Testis (tissue), 3 donors: Measurements from ENCODE around the gene CHAC2. TPM values are rescaled to one million over a fixed set of nuclear protein-coding genes. Genes with fewer than 3 reads are reported as not detected.

ENCODE experiments used
- DNase-seq: peaks from one replicate; pipeline ENCODE4 v3.0.0-alpha.2; 2019
- H3K27ac ChIP-seq, 2 donors: fragments of 200-600 bp; sonication (generic); one replicate each; pipeline ENCODE4 v1.5.1; 2019
- H3K27me3 ChIP-seq: fragments of 200-600 bp; sonication (generic); one replicate; pipeline ENCODE4 v1.5.1; 2019
- H3K36me3 ChIP-seq: fragments of 200-600 bp; sonication (generic); one replicate; pipeline ENCODE4 v1.5.1; 2017; ENCODE audit warnings: low read depth; ENCODE audit errors: missing control alignments
- H3K4me1 ChIP-seq: fragments of 200-600 bp; sonication (generic); one replicate; pipeline ENCODE4 v1.5.1; 2019
- H3K4me3 ChIP-seq, 2 donors: fragments of 200-600 bp; sonication (generic); one replicate each; pipeline ENCODE4 v1.5.1; 2017 to 2019
- H3K9me3 ChIP-seq: fragments of 200-600 bp; sonication (generic); one replicate; pipeline ENCODE4 v1.5.1; 2017
- CTCF ChIP-seq, 3 experiments: fragments of 450-650 bp in 2 of 3; fragments of 200-600 bp in 1 of 3; sonication (generic) in 1 of 3; IDR thresholded peaks; one replicate each; pipeline ENCODE4 v1.5.1; 2016 to 2019; ENCODE audit warnings: antibody characterized with exemption in 3 of 3, mild to moderate bottlenecking in 2 of 3, moderate library complexity in 1 of 3
- POLR2A ChIP-seq: fragments of 450-650 bp; IDR thresholded peaks from one replicate; pipeline ENCODE4 v1.6.1; 2017; ENCODE audit warnings: antibody characterized with exemption, mild to moderate bottlenecking, moderate library complexity
- WGBS, 2 donors: methylation state at CpG; one replicate each; pipeline ENCODE4 v1.1.5; 2018; 5-methylcytosine and 5-hydroxymethylcytosine counted together
- intact Hi-C: fragments of 100-400 bp; cut with DNase I; formaldehyde crosslinking; loops from one replicate; pipeline ENCODE4 v1.15.1; 2023; ENCODE audit warnings: low total_unique reads
- polyA plus RNA-seq: library from polyadenylated mRNA; stranded (reverse); fragments of 350-450 nt; fragmentation: Illumina TruSeq; extraction: RNeasy Lipid Tissue Mini Kit (QIAGEN cat#74804); gene quantifications from one replicate; pipeline ENCODE4 v1.2.3, GENCODE V29; 2014; ENCODE audit warnings: low read depth, low replicate concordance; ENCODE audit not compliant: insufficient read depth
- total RNA-seq, 2 donors: library from RNA; depleted of rRNA; stranded (reverse); fragments of >200 nt; gene quantifications; one replicate each; pipeline ENCODE4 v1.2.3, GENCODE V29; 2016

Gene CHAC2
- total and polyA plus RNA-seq, 3 donors from 2014 or later, result 3.4 to 9.1 (median 3.6) TPM

GRCh38 chr2:53729143-53729762, 38.4 kb upstream of the CHAC2 start:
- Histone ChIP-seq H3K4me3 (no peak overlapping the region), H3K27ac (no peak overlapping the region), H3K27me3 (no peaks in the 10 kb centered on the region), H3K4me1 (peaks cover 2% of the 10 kb centered on the region), H3K9me3 (no peaks in the 10 kb centered on the region), H3K36me3 (no peaks in the 10 kb centered on the region)
- TF ChIP-seq POLR2A (no peak), CTCF (IDR thresholded peaks at IDR 0.05) (no peak)
- intact Hi-C loops, result no loop called here
- WGBS, 2 donors, result 91 to 100% methylated on average over 1 of the region's 1 CpG
- no peak for DNase-seq

GRCh38 chr2:53737091-53737490, 30.5 kb upstream of the CHAC2 start:
- Histone ChIP-seq H3K4me3 (no peak overlapping the region), H3K4me1 (peaks cover 2% of the 10 kb centered on the region), H3K27me3 (no peaks in the 10 kb centered on the region), H3K9me3 (no peaks in the 10 kb centered on the region), H3K36me3 (no peaks in the 10 kb centered on the region), H3K27ac (no peak overlapping the region)
- DNase-seq, result no peak
- TF ChIP-seq CTCF (IDR thresholded peaks at IDR 0.05) (no peak), POLR2A (no peak)
- intact Hi-C loops, result no loop called here
- WGBS, 2 donors, result 90 to 94% methylated on average over 5 of the region's 5 CpGs

- H3K36me3 ChIP-seq, result no peaks in the 10 kb centered on the region
- DNase-seq, result no peak
- WGBS, 2 donors, result 80 to 100% methylated on average over 1 of the region's 1 CpG
These were observed 28.6 kb upstream of the CHAC2 start for GRCh38 chr2:53739032-53739431.

GRCh38 chr2:53740170-53740569, 27.4 kb upstream of the CHAC2 start:
- Histone ChIP-seq H3K9me3 (no peaks in the 10 kb centered on the region), H3K27me3 (no peaks in the 10 kb centered on the region), H3K4me1 (no peaks in the 10 kb centered on the region), H3K36me3 (no peaks in the 10 kb centered on the region), H3K27ac (no peak overlapping the region), H3K4me3 (no peak overlapping the region)
- intact Hi-C loops, result no loop called here
- TF ChIP-seq CTCF (IDR thresholded peaks at IDR 0.05) (peak in 1 of 3 experiments; percentile 17), POLR2A (no peak)
- no peak for DNase-seq

More at GRCh38 chr2:53739032-53739431, 28.6 kb upstream of the CHAC2 start:
- intact Hi-C loops, result no loop called here
- TF ChIP-seq CTCF (IDR thresholded peaks at IDR 0.05) (no peak), POLR2A (no peak)
- no peaks in the 10 kb centered on the region for H3K27me3 ChIP-seq
- H3K27ac ChIP-seq, result no peak overlapping the region
- no peak overlapping the region for H3K4me3 ChIP-seq
- H3K9me3 ChIP-seq, result no peaks in the 10 kb centered on the region
- H3K4me1 ChIP-seq, result no peaks in the 10 kb centered on the region

- H3K27ac ChIP-seq, result no peak overlapping the region
- H3K4me3 ChIP-seq, result no peak overlapping the region
- 78 to 79% methylated on average over 2 of the region's 2 CpGs for WGBS, 2 donors
These were observed 23.1 kb upstream of the CHAC2 start for GRCh38 chr2:53744395-53745065.

More at GRCh38 chr2:53744395-53745065, 23.1 kb upstream of the CHAC2 start:
- Histone ChIP-seq H3K9me3 (no peaks in the 10 kb centered on the region), H3K36me3 (no peaks in the 10 kb centered on the region), H3K4me1 (no peaks in the 10 kb centered on the region), H3K27me3 (no peaks in the 10 kb centered on the region)
- intact Hi-C loops, result no loop called here
- no peak for DNase-seq
- TF ChIP-seq POLR2A (no peak), CTCF (IDR thresholded peaks at IDR 0.05) (no peak)
